ENCODE measurements around the gene BLOC1S4.
A peak's percentile ranks its signal among the peaks of the same experiment; 100 is the strongest.

The BLOC1S4 gene

DNA sequence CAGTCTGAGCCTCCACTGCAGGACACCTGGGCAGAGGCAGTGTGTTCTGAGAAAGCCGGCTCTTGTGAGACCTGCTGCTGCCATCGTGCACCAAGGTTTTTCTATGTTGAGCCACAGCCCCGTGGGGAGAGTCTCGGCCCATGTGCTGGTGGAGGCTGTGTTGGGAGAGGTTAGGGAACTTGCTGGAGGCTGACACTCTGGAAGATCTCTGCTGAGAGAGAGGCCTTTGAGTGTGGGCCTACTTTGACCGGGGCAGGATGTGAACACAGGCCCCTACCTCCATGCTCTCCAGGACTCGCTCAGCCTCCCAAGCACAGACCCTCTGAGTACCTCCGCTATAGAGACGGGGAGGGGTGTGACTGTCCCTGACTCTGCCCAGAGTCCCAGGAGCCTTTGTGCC, 23.6 kb upstream of the BLOC1S4 start:
- DNase-seq (ENCODE audit: low spot score): no peak

DNA sequence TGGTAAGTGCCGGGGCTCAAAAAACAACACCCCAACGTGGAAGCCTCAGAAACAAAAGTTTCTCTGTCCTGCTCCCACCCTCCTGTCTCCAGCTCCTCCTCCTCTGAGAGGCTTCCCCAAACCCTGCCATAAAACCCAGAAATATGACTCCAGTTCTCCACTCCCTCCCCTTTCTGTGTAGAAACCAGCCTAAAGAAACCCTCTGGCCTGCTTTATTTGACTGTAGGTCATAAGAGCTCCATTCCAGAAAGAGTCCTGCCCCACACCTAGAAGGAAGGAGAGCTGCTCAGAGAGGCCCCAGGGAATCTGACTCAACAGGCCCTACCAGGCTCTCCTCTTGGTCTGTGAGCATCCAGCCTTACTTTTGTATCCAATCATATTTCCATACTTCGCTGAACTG, 23.2 kb upstream of the BLOC1S4 start:
- DNase-seq (ENCODE audit: low spot score): no peak

DNA sequence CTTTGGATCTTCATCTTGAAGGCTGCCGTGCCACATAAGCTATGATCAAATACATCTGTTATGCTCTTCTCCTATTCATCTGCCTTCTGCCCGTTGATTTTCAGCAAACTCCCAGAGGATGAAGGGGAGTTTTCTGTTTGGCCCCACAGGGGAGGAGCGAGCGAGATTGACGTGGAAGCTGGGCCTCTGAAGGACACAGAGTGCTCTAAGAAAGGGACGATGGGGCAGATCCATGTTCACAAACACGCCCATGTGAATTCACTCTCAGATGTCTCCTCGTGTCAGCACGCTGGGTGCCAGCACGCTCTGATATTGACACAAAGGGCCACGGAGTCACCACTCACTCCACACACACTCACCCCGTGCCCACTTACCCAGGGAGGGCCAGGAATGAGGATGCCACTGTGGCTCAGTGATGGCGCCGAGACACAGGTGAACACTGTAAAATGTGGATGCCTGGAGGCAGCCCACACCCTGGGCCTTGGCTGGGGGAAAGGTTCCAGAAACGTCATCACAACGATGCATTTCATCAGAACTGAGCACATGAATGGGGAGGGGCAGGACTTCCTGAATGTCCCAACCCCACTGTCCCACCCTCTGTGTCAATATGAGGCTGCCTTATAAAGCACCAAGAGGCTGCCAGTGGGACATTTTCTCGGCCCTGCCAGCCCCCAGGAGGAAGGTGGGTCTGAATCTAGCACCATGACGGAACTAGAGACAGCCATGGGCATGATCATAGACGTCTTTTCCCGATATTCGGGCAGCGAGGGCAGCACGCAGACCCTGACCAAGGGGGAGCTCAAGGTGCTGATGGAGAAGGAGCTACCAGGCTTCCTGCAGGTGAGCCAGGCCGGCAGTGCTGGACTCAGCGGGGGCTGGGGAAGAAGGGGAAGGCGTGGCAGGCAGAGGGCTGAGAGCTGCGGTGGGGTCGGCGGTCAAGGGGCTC, 22.5 kb upstream of the BLOC1S4 start, which contains the start of gene S100P:
S100P (plus strand) TSS at position 648 of the 946 bp plus-strand sequence; CDS start at position 703, 55 bp downstream.
- DNase-seq (ENCODE audit: low spot score): no peak

DNA sequence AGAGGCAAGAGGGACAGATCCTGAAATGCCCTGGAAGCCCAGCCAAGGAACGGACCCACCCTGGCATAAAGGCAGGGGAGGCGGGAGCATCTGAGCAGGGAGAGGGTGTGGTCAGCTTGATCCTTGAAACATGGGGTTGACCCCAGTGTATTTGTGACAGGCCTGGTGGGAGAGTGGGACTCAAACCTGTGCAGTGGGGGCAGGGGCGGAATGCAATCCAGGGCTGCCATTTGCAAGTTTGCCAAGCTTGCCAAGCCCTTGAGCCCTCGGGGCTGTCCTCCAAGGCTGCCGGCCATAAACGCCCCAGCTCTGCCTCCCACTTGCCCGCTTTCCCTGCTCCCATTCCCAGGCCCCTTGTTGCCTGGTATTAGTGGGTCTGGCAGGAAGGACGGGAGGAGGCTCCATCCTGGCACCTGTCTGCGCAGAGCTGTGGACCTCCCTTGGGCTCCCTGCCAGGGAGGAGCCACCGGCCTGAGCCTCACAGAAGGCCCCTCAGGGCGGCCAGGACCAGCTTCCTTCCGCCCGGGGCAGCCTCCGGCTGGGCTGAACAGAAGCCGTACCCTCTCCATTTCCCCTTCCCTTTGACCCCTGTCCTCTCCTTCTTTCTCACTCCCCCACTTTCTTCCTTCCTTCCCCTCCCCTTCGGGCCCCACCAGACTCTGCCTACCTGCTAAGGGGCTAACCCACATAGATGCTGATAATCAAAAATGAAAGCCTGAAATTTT, 21.6 kb upstream of the BLOC1S4 start:
- no peak for DNase-seq (ENCODE audit: low spot score)

DNA sequence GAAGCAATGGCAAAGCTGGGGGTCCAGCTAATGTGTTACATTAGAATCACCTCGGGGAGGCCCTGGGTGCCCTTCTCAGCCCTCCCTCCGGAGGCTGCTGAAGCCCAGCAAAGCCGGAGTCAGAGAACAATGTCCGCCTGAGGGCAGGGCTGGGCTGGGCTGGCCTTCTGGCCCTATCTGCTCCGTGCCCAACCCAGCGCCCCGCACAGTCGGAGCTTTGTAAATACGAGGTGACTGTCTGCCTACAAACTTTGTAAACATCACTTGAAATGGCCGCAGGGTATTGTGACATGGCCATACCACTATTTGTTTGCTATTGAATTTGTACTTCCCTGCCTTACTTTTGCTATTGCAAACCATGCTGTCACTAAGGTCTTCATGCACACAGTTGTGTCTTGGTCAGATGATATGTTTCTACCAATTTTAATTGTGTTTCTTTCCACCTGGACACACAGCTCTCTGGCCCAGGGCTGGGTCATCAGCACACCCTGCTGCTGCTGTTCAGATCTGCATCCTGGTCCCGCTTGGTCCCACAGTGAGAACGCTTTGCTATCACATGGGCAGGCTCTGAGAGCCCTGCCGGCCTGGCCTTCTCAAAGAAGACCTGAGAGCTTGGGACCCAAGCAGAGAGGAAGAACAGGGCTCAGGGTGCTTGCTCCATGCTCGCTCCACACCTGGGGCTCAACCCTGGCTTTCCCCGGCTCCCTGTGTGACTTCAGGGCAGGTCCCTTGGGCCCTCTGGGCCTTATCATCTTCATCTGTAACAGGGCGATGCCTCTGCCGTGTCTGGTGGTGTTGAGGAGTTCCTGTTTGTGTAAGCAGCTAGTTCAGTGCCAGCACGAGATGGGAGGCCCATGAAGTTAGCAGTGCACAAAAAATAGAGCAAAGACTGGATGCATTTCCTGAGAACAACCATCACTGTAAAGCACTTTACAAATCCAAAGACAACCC, 20.0 kb upstream of the BLOC1S4 start:
- DNase-seq (ENCODE audit: low spot score): peak; percentile 83

DNA sequence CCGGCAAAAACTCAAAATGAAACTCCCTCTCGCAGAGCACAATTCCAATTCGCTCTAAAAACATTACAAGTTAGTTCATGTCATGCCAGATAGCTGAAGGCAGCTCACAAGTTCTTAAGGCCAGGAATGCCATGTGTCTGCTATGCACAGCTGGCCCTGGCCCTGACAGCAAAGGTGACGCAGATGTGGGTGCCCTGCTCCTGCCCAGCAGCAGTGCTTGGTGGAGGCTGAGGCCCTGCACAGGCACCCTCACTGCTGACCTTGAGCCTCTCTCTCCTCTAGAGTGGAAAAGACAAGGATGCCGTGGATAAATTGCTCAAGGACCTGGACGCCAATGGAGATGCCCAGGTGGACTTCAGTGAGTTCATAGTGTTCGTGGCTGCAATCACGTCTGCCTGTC, 19.4 kb upstream of the BLOC1S4 start:
- no peak for DNase-seq (ENCODE audit: low spot score)

DNA sequence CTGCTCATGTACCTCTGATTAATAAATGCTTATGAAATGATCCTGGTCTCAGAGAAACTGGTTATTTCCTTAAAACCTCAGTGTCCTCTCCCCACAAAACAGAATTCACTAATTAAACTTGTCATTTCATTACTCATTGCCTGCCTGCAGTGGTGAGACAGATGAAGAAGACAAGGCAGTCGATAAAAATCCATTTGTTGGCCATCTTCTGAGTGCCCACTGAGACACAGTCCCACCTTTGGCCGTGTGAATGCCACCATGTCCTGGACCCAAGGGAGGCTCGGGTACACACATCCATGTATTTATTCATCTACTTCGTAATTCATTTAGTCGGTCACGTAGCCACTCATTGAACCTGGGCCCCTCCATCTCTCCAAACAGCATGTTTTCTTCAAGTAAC, 18.8 kb upstream of the BLOC1S4 start:
- DNase-seq (ENCODE audit: low spot score): no peak

DNA sequence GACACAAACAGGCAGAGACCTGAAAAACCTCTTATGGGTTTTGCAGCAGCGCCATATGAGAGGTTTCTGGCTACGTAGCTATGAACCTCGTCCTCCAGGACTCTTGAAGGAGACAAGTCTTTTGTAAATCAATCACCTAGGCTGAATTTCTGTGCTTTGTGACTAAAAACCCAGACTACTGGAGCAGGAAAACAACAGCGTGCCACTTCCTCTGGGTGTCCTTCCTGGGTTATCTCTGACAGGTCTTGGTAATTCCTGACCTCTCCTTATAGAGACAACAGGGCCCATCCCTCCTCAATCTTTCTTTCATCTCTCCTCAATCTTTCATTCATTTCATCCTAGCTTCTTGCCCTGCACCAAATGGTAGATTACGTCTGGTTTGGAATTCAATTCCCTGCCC, 16.6 kb upstream of the BLOC1S4 start:
- DNase-seq (ENCODE audit: low spot score): no peak

DNA sequence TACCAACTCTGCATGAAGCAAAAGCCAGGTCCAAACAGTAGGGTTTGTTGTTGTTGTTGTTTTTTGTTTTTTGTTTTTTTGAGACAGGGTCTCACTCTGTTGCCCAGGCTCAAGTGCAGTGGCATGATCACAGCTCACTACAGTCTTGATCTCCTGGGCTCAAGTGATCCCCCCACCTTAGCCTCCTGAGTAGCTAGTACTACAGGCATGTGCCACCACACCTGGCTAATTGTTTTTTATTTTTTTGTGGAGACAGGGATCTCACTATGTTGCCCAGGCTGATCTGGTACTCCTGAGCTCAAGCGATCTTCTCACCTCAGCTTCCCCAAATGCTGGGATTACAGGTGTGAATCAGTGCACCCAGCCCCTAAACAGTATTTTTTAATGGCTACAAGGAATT, 16.1 kb upstream of the BLOC1S4 start:
- DNase-seq (ENCODE audit: low spot score): no peak

DNA sequence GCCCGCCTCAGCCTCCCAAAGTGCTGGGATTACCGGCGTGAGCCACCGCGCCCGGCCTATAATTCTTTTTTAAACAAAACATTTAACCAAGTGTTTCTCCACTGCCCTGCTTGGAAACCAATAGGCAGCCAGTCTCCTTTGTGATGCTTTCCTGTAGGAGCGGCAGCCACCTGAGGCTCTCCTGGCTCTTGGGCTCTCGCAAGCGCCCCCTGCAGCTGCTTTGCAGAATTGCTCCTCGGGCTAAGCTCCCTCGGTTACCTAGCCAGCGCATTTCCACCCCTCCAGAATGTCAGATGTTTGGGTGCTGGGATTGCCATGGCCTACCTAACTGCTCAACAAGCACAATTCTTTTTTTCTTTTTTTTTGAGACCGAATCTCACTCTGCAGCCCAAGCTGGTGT, 14.6 kb upstream of the BLOC1S4 start:
- DNase-seq (ENCODE audit: low spot score): no peak

DNA sequence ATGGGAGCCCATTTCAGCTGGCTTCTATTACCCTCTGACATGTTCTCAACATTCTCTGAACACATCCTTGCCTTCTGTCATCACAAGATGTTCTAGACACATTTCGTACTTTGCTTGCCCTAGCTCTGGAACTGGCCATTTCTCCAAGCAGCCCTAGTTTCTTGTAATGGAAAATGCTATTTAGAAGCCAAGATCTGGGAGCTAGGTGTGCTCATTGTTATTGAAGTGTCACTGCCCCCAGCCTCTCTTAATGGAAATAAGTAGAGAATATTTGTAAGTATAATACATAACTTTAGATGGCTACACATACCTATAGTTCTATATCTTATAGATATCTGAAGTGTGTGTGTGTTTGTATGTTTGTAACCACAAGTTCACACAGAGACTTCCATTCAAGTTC, 13.2 kb upstream of the BLOC1S4 start:
- DNase-seq (ENCODE audit: low spot score): no peak

DNA sequence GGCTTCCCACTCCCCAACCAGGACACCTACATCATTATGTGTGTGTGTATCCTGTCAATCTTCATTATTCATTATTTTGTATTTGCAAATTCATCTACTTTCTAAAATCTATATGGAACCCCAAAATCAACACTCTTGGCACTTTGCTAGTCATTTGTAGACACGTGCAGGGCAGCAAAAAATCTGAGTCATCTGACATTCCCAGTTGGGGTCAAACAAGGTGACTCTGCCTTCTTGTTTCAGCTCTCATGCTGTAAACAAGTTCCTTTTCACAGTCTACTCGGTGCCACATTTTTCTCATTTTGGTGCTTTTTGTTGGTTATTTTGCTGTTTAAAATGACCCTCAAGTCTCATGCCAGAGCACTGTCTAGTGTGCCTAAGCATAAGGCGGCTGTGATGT, 12.2 kb upstream of the BLOC1S4 start:
- peak; percentile 25 for DNase-seq (ENCODE audit: low spot score)

DNA sequence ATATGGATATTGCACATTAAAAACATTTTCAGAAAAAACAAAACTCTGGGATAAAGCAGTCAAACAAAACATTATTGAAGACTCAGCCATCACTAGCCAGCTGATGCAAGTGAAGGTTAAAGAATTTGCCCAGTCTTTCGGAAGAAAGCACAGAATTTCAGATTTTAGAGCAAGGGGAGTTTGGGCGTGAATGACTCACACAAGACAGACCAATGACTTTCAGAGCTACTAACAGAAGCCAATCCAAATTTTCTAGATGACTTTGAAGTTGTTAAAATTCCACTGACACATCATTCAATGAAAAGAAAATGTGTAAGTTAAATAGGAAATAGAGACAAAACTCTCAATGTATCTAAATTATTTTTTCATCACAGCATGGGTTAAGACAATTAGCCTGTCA, 10.3 kb upstream of the BLOC1S4 start:
- peak; percentile 37 for DNase-seq (ENCODE audit: low spot score)

DNA sequence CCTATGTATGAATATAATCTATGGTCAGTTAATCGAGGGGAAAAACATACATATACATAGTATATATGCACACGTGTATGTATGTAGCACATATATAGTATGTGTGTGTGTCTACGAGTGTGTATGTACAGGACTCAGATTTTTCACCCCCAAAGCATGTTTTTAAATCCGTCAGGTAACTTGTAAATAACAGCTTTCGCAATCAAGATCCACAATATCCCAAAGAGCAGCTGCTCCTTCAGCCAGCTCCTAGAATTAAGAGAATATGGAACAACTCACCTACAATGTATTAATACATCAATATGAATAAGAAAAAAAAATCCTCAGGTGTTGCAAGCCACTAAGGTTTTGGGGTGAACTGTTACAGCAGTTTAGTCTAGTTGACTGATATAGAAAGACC, 9.8 kb upstream of the BLOC1S4 start:
- no peak for DNase-seq (ENCODE audit: low spot score)

DNA sequence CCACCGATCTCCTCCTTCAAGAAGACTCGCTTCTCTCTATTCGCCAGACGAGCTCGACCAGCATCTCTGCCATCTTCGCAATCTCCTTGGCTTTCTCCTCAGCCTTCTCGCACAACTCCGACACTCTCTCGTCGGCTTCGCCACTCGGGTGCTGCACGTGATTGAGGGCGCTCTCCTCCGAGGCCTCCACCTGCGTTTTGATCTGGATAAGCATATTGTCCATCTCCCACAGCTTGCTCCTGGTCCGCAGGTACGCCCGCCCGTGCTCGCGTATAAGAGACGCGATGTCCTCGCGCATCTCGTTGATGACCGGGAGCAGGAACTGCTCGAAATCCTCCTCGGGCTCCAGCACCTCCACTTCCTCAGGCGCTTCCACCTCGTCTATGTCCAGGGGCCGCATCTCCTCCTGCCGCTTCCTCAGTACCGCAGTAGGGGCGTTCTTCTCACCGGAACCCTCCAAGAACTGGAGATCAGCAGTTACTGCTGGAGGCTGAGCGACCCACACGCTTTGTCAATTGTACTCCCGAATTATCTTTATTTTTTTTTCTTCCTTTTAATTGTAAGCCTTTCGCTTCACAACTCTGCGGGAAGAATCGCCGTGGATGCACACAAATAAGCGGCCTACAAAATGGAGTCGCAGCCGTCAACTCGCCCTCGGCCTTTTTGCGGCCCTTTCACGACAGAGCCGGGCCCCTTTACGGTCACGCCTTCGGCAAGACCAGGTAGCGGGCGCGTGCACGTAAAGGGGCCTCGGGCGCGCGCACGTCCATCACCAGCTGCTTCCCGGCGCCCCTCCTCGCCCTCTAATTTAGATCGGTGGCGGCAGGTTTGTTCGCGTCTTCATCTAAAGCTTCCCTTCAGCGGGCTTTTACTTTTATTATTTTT, 6.5 kb upstream of the BLOC1S4 start, which contains the start of gene MRFAP1L1:
MRFAP1L1 (minus strand) TSS at position 636 of the 885 bp plus-strand sequence; CDS start at position 400, 236 bp downstream.
- DNase-seq (ENCODE audit: low spot score): peak; percentile 97

DNA sequence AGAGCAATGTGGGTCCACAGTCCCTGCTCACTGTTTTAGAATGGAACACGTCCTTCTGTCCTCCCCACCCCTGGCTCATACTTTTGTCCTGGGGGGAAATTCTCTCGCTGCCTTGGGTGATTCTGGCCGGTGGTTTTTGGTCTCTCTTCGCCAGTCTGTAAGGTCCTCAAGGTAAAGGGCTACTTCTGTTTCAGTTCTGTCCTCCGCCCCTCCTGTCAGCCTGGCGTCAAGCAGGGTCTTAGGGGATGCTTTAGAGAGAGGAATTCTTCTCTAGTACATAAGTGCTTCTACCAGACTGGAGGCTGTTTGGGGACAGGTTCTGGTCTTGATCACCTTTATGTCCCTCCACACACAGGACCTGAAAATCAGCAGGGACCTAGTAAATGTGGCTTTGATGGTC, 5.7 kb upstream of the BLOC1S4 start:
- DNase-seq (ENCODE audit: low spot score): no peak

DNA sequence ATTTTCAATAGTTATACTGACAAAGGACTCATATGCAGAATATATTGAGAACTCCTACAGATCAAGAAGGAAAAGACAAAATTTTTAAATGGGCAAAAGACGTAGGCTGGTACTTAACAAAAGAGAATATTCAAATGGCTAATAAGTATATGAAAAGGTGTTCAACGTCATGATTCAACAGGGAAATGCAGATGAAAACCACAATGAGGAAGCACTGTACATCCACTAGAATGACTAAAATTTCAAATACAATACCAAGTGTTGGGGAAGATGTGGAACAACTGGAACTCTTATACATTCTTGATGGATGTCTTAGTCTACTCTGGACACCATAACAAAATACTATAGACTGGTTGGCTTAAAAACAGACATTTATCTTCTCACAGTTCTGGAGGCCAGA, 5.0 kb upstream of the BLOC1S4 start:
- no peak for DNase-seq (ENCODE audit: low spot score)

DNA sequence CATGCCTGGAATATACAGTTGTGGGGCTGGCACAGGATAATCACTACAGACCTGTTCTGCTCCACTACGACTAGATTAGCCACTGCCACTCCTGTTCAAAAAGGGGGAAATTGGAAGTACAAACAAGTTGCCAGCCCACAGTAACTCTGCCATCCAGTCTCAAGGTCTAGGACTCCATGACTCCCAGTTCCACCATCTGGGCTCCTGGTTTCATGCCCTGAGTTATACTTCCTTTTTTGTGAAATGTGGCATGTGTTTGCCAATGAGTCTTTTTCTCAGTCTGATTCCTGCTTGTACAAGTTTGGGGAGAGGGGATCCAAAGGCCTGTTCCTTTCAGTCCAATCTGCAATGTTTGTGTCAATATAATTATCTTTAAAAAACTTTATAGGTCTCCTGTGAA, 1.0 kb upstream of the BLOC1S4 start:
- DNase-seq (ENCODE audit: low spot score): no peak

DNA sequence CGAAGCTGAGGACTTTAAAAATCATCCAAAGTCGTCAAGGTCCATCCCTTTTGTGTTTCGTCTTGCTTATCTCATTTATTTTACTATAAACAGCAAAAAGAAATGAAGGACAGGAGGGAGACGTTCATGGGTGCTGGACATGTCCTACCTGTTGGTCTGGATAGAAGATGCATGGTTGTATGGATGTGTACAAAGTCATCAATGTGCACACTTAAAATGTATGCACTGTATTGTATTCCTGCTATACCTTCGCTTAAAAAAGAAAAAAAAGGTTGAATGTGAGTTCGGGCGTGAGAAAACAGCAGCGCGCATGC, 313 bp upstream of the BLOC1S4 start:
- no peak for DNase-seq (ENCODE audit: low spot score)

DNA sequence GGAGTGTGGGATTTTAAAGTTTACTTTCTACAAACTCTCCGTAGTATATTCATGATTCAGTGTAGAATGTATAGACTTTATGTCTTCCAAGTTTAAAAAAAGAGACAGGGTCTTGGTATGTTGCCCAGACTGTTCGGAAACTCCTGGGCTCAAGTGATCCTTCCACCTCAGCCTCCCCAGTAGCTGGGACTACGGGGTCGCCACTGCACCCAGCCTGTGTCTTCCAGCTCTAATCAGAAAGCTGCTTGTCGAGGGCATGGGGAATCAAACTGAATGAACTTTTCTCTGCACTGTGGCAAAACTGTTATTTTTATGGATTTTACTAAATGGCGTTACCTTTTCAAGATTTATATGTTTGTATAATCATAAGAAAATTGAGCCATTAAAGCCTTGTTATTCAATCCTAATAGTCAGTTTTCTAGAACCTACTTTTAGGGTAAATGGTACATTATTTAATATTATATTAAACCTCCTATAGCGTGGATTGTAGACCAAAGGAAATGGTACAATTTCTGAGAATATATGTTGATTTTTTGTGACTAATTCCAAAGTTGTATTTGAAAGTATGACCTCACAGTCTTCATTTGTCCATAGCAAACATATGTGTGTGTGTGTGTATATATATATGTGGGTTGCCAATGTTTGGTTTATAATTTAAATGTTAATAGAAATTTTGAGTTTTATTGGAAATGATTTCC, 1.1 kb downstream of the BLOC1S4 start:
- DNase-seq (ENCODE audit: low spot score): no peak
